Activated CD8-positive, alpha-beta memory T cell treated with anti-CD3 and anti-CD28 coated beads, Interleukin-2, amount 50 U/mL, for 48 hours (primary cell): ENCODE data around the gene ACAT2.
"Not testable (repeated sequence)": the region's sequence is repeated elsewhere in the genome, so short reads cannot be mapped to it uniquely, and the experiment has no call there.

Source experiments
- DNase-seq: peaks from one replicate; pipeline ENCODE4 v3.0.0-alpha.2; 2020

The ACAT2 gene

GRCh38 chr6:159777240-159777904 lies 15.5 kb downstream of the ACAT2 start:
- no peak for DNase-seq

- DNase-seq, result no peak
Observed at GRCh38 chr6:159778131-159778530, 16.3 kb downstream of the ACAT2 start.

- no peak for DNase-seq
Observed at GRCh38 chr6:159778542-159779103, 16.8 kb downstream of the ACAT2 start.

- DNase-seq, result no peak
Observed at GRCh38 chr6:159788276-159788675, 26.4 kb downstream of the ACAT2 start.

- DNase-seq, result peak; percentile 67
Observed at GRCh38 chr6:159788753-159789376, 27.0 kb downstream of the ACAT2 start.

- DNase-seq, result peak; percentile 97
Observed at GRCh38 chr6:159789377-159790148, 27.7 kb downstream of the ACAT2 start, which contains the start of gene TCP1. TCP1 (minus strand) TSS chr6:159789602; CDS start chr6:159789468, 134 bp downstream.

GRCh38 chr6:159790149-159790955 lies 28.5 kb downstream of the ACAT2 start, which contains the start of gene MRPL18:
MRPL18 (plus strand) TSS chr6:159790467; CDS start chr6:159790588, 121 bp downstream.
- peak; percentile 91 for DNase-seq

- DNase-seq, result no peak
Observed at GRCh38 chr6:159790956-159791598, 29.2 kb downstream of the ACAT2 start.

GRCh38 chr6:159794976-159795375 lies 33.1 kb downstream of the ACAT2 start:
- not testable (repeated sequence) for DNase-seq

- no peak for DNase-seq
Observed at GRCh38 chr6:159797554-159797953, 35.7 kb downstream of the ACAT2 start.

GRCh38 chr6:159800141-159800865 lies 38.5 kb downstream of the ACAT2 start, which contains the start of gene PNLDC1:
PNLDC1 (plus strand) TSS chr6:159800276; CDS start chr6:159800308, 32 bp downstream.
- no peak for DNase-seq

GRCh38 chr6:159801935-159802334 lies 40.1 kb downstream of the ACAT2 start:
- no peak for DNase-seq

- no peak for DNase-seq
Observed at GRCh38 chr6:159804504-159804903, 42.7 kb downstream of the ACAT2 start.

- DNase-seq, result no peak
Observed at GRCh38 chr6:159805440-159806020, 43.7 kb downstream of the ACAT2 start.

GRCh38 chr6:159806021-159806458 lies 44.2 kb downstream of the ACAT2 start:
- no peak for DNase-seq

GRCh38 chr6:159807150-159807858 lies 45.5 kb downstream of the ACAT2 start:
- DNase-seq, result no peak

- DNase-seq, result no peak
Observed at GRCh38 chr6:159808647-159809046, 46.8 kb downstream of the ACAT2 start.

- DNase-seq, result no peak
Observed at GRCh38 chr6:159809149-159809548, 47.3 kb downstream of the ACAT2 start.

- no peak for DNase-seq
Observed at GRCh38 chr6:159813781-159814180, 51.9 kb downstream of the ACAT2 start.

- no peak for DNase-seq
Observed at GRCh38 chr6:159815410-159815809, 53.6 kb downstream of the ACAT2 start.
